Smooth muscle cell (in vitro differentiated cells): Measurements from ENCODE around the gene GRK5. TPM values are rescaled to one million over a fixed set of nuclear protein-coding genes. Genes with fewer than 3 reads are reported as not detected.
A peak's percentile ranks its signal among the peaks of the same experiment; 100 is the strongest.

Experiments
- DNase-seq: peaks from one replicate; lab custom pipeline; 2025; ENCODE audit not compliant: unreplicated experiment; lab: John Stamatoyannopoulos, UW
- H2AFZ ChIP-seq: fragments of 200-600 bp; sonication (generic); 2 replicates; pipeline ENCODE4 v1.6.0; 2016; ENCODE audit warnings: antibody characterized with exemption, low read depth, mild to moderate bottlenecking
- H3F3A ChIP-seq: fragments of 200-600 bp; sonication (generic); 2 replicates; pipeline ENCODE4 v1.6.0; 2017; ENCODE audit warnings: antibody characterized with exemption, low read depth
- H3K27ac ChIP-seq: fragments of 200-600 bp; sonication (generic); 2 replicates; pipeline ENCODE4 v1.5.1; 2016; ENCODE audit warnings: low read depth, mild to moderate bottlenecking
- H3K27me3 ChIP-seq: fragments of 200-600 bp; sonication (generic); 2 replicates; pipeline ENCODE4 v1.6.1; 2016; ENCODE audit warnings: low read depth, mild to moderate bottlenecking
- H3K36me3 ChIP-seq: fragments of 200-600 bp; sonication (generic); 2 replicates; pipeline ENCODE4 v1.5.1; 2016; ENCODE audit warnings: low read depth
- H3K4me1 ChIP-seq: fragments of 200-600 bp; sonication (generic); 2 replicates; pipeline ENCODE4 v1.5.1; 2016; ENCODE audit warnings: low read depth
- H3K4me2 ChIP-seq: fragments of 200-600 bp; sonication (generic); 2 replicates; pipeline ENCODE4 v1.6.0; 2016; ENCODE audit warnings: mild to moderate bottlenecking
- H3K4me3 ChIP-seq: fragments of 200-600 bp; sonication (generic); 2 replicates; pipeline ENCODE4 v1.5.1; 2016; ENCODE audit warnings: mild to moderate bottlenecking
- H3K79me2 ChIP-seq: fragments of 200-600 bp; sonication (generic); 2 replicates; pipeline ENCODE4 v1.6.0; 2016; ENCODE audit warnings: low read depth, mild to moderate bottlenecking
- H3K9ac ChIP-seq: fragments of 200-600 bp; sonication (generic); 2 replicates; pipeline ENCODE4 v1.6.0; 2016; ENCODE audit warnings: low read depth
- H3K9me3 ChIP-seq: fragments of 200-600 bp; sonication (generic); replicated peaks from 2 replicates; pipeline ENCODE4 v1.5.1; 2016; ENCODE audit warnings: low read depth
- H4K20me1 ChIP-seq: fragments of 200-600 bp; sonication (generic); 2 replicates; pipeline ENCODE4 v1.6.0; 2016; ENCODE audit warnings: low read depth
- WGBS: methylation state at CpG from one replicate; pipeline ENCODE4 v1.1.7; 2016; ENCODE audit warnings: low lambda C conversion rate; 5-methylcytosine and 5-hydroxymethylcytosine counted together
- polyA plus RNA-seq: library from polyadenylated mRNA; unstranded; fragments of >200 nt; fragmentation: Nextera tagmentation; extraction: Ambion mirVana; gene quantifications from 2 replicates; pipeline ENCODE4 v1.2.1, GENCODE V29; 2016
- total RNA-seq: library from RNA; depleted of rRNA; stranded (reverse); fragments of >200 nt; gene quantifications from 2 replicates; pipeline ENCODE4 v1.2.3, GENCODE V29; 2014
- TF ChIP-seq, protein P1 (sequence below): fragments of 200-600 bp; sonication (generic); IDR thresholded peaks from 2 replicates; pipeline ENCODE4 v1.5.1; 2017; ENCODE audit warnings: borderline replicate concordance, mild to moderate bottlenecking, antibody characterized with exemption; ENCODE audit not compliant: insufficient read depth, poor library complexity, severe bottlenecking

GRK5 gene
- total and polyA plus RNA-seq, 2 experiments from 2014 or later, result 4.4 to 5.2 TPM

DNA sequence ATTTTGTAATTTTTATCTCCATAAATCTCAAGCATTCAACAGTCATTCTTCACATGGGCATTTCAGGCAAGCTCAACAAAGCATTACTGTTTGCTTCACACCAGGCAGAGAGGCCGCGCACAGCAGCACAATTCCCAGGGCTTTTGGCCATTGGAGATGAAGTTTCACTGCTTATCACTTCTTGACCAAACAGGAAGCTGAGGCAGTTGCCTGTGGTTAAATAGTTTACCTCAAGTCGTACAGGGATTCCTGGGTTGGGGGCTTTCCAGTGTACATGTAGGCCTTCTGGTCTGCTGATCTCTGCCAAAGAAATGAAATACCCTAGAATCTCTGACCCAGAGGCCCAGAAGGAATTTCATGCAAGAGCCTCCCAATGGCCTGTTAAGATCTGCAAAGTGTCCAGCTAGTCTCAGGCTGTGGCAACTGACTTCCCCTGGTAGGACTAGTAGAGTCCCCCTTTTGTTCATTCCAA lies 17.5 kb upstream of the GRK5 start:
- WGBS, result 17% methylated on average over 3 of the region's 3 CpGs
- no peak for DNase-seq
- H3K27ac ChIP-seq, result peak overlapping the region; percentile 83
- H3K36me3 ChIP-seq, result no peaks in the 10 kb centered on the region
- H3K4me1 ChIP-seq, result peaks cover 10% of the 10 kb centered on the region
- H3K4me2 ChIP-seq, result peak overlapping the region; percentile 58
- H4K20me1 ChIP-seq, result no peaks in the 10 kb centered on the region
- TF ChIP-seq, protein P1, sequence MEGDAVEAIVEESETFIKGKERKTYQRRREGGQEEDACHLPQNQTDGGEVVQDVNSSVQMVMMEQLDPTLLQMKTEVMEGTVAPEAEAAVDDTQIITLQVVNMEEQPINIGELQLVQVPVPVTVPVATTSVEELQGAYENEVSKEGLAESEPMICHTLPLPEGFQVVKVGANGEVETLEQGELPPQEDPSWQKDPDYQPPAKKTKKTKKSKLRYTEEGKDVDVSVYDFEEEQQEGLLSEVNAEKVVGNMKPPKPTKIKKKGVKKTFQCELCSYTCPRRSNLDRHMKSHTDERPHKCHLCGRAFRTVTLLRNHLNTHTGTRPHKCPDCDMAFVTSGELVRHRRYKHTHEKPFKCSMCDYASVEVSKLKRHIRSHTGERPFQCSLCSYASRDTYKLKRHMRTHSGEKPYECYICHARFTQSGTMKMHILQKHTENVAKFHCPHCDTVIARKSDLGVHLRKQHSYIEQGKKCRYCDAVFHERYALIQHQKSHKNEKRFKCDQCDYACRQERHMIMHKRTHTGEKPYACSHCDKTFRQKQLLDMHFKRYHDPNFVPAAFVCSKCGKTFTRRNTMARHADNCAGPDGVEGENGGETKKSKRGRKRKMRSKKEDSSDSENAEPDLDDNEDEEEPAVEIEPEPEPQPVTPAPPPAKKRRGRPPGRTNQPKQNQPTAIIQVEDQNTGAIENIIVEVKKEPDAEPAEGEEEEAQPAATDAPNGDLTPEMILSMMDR, result no peak
- H3F3A ChIP-seq, result peaks cover 18% of the 10 kb centered on the region
- no peak overlapping the region for H2AFZ ChIP-seq
- H3K4me3 ChIP-seq, result no peak overlapping the region
- no peaks in the 10 kb centered on the region for H3K79me2 ChIP-seq
- no peaks in the 10 kb centered on the region for H3K9me3 ChIP-seq
- H3K27me3 ChIP-seq, result no peaks in the 10 kb centered on the region
- H3K9ac ChIP-seq, result peak overlapping the region; percentile 9

DNA sequence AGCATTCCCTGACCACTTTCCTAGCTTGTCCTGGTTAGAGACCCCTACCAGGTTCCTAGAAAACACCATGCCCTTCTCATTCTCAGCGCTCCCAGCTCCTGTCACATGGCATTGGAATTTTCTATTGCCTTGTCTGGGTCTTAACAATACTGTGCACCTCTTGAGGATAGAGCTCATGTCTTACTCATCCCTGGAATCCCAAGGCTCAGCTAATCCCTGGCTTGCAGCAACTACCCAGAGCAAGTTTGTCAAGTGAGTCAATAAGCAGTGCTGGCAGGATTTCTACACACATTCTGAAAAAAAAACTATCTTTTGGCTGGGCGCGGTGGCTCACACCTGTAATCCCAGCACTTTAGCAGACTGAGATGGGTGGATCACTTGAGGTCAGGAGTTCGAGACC lies 17.0 kb upstream of the GRK5 start:
- Histone ChIP-seq H3K27ac (peak overlapping the region; percentile 83), H3K9me3 (no peaks in the 10 kb centered on the region), H3K4me3 (no peak overlapping the region), H3K4me1 (peaks cover 10% of the 10 kb centered on the region), H4K20me1 (no peaks in the 10 kb centered on the region), H3K79me2 (no peaks in the 10 kb centered on the region), H3F3A (peaks cover 18% of the 10 kb centered on the region), H3K9ac (peak overlapping the region; percentile 9), H3K4me2 (peak overlapping the region; percentile 58), H3K36me3 (no peaks in the 10 kb centered on the region), H2AFZ (no peak overlapping the region), H3K27me3 (no peaks in the 10 kb centered on the region)
- WGBS, result 25% methylated on average over 4 of the region's 4 CpGs
- TF ChIP-seq, protein P1, result no peak
- peak; percentile 3 for DNase-seq

DNA sequence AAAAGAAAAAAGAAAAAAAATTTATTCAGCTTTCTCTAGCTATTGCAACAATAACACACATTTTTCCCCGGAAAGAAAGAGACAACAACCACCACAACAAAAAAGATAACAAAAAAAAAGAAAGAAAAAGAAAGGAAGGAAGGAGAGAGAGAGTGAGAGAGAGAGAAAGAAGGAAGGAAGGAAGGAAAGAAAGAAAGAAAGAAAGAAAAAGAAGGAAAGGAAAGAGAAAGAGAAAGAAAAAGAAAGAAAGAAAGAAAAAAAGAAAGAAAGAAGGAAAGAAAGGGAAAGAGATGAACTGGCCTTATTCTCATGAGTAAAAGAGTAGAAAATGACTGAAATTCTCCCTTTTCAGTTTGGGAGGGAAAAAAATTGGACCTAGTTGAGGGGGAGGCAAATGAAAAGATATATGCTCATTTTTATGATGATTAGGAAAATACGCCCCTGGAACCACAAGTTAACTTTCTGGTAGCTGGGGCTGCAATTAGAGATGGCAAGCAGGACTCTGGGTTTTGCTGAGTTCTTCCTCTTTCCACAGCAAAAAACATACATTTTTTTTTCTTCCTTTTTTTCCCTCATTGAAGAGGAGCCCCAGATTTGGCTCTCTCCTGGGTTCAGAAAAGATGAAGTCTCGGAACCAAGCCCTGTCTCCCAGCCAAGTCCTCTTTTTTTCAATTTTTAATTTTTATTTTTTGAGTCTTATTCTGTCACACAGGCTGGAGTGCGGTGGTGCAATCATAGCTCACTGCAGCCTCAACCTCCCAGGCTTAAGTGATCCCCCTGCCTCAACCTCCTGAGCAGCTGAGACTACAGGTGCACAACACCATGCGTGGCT lies 16.2 kb upstream of the GRK5 start:
- H3K4me1 ChIP-seq, result peaks cover 10% of the 10 kb centered on the region
- whole genome bisulfite sequencing, result 74% methylated on average over 5 of the region's 5 CpGs
- no peaks in the 10 kb centered on the region for H4K20me1 ChIP-seq
- TF ChIP-seq, protein P1, result no peak
- H3K9me3 ChIP-seq, result no peaks in the 10 kb centered on the region
- H3F3A ChIP-seq, result peaks cover 18% of the 10 kb centered on the region
- H2AFZ ChIP-seq, result no peak overlapping the region
- H3K79me2 ChIP-seq, result no peaks in the 10 kb centered on the region
- H3K4me2 ChIP-seq, result no peak overlapping the region
- no peak for DNase-seq
- peak overlapping the region; percentile 54 for H3K27ac ChIP-seq
- H3K4me3 ChIP-seq, result no peak overlapping the region
- H3K36me3 ChIP-seq, result no peaks in the 10 kb centered on the region
- no peaks in the 10 kb centered on the region for H3K27me3 ChIP-seq
- no peak overlapping the region for H3K9ac ChIP-seq
